Endothelial cell of umbilical vein (primary cell): ENCODE measurements around the gene KCNQ5. TPM values are rescaled to one million over a fixed set of nuclear protein-coding genes. Genes with fewer than 3 reads are reported as not detected.

Experiments
- BruUV-seq: library from RNA; stranded (reverse); fragments of 400-500 nt; replicated peaks from 2 replicates; lab custom pipeline; 2021; lab: Mats Ljungman, UMichigan
- CTCF ChIA-PET: fragments of 300-600, 350-600 bp; sonication (Branson Sonifier 250); formaldehyde crosslinking; loops from one replicate; lab custom pipeline; 2021; ENCODE audit warnings: antibody characterized with exemption, inconsistent platforms; lab: Charles Lee
- POLR2A ChIA-PET: fragments of 300-600, 350-600 bp; sonication (Branson Sonifier 250); formaldehyde crosslinking; loops from one replicate; lab custom pipeline; 2021; ENCODE audit warnings: antibody characterized with exemption, inconsistent platforms; lab: Charles Lee
- DNase-seq: peaks from one replicate; pipeline ENCODE4 v3.0.0-alpha.2; 2011; ENCODE audit warnings: low read depth, low spot score
- FAIRE-seq: peaks from 2 replicates; lab custom pipeline; 2011; peaks lifted over from hg19 to GRCh38; lab: Jason Lieb, UNC
- H2AFZ ChIP-seq: 2 replicates; pipeline ENCODE4 v1.6.0; 2012; ENCODE audit warnings: low read depth, low read length, control low read depth, inconsistent platforms
- H3K27ac ChIP-seq: 2 replicates; pipeline ENCODE4 v1.5.1; 2011; ENCODE audit warnings: low read depth, mild to moderate bottlenecking, control low read depth, low read length, moderate library complexity; ENCODE audit not compliant: insufficient read depth
- H3K27me3 ChIP-seq, 2 experiments: 2 replicates each; pipeline versions ENCODE4 v1.6.0 to v1.6.1; 2011; ENCODE audit warnings: low read length in 2 of 2, mixed read lengths in 1 of 2; ENCODE audit not compliant: control insufficient read depth in 2 of 2, insufficient read depth in 2 of 2
- H3K36me3 ChIP-seq, 2 experiments: 2 replicates in 1 of 2; 3 replicates in 1 of 2; pipeline ENCODE4 v1.5.1; 2011; ENCODE audit warnings: low read length in 2 of 2, mild to moderate bottlenecking in 1 of 2, moderate library complexity in 1 of 2; ENCODE audit not compliant: control insufficient read depth in 2 of 2, insufficient read depth in 2 of 2; ENCODE audit errors: extremely low read depth in 1 of 2
- H3K4me1 ChIP-seq: 3 replicates; pipeline ENCODE4 v1.5.1; 2011; ENCODE audit warnings: mild to moderate bottlenecking, low read length; ENCODE audit not compliant: control insufficient read depth, insufficient read depth; ENCODE audit errors: extremely low read depth
- H3K4me2 ChIP-seq: 2 replicates; pipeline ENCODE4 v1.6.1; 2011; ENCODE audit warnings: low read length, control low read depth, mixed read lengths; ENCODE audit not compliant: insufficient read depth
- H3K4me3 ChIP-seq, 3 experiments: fragments of 200-600 bp in 1 of 3; sonication (generic), shearing (Covaris generic) in 1 of 3; replicated peaks in 1 of 3; 2 replicates each; pipeline ENCODE4 v1.5.1; 2011 to 2016; ENCODE audit warnings: control low read depth in 3 of 3, low read length in 3 of 3, mild to moderate bottlenecking in 2 of 3, inconsistent platforms in 1 of 3, low read depth in 1 of 3, moderate library complexity in 1 of 3; ENCODE audit not compliant: insufficient read depth in 1 of 3
- H3K79me2 ChIP-seq: 2 replicates; pipeline ENCODE4 v1.6.0; 2012; ENCODE audit warnings: low read length, inconsistent platforms; ENCODE audit not compliant: control insufficient read depth, insufficient read depth
- H3K9ac ChIP-seq: replicated peaks from 2 replicates; pipeline ENCODE3; 2011; ENCODE audit warnings: low read length, control low read depth; ENCODE audit not compliant: insufficient read depth; ENCODE audit errors: extremely low read depth
- H3K9me1 ChIP-seq: replicated peaks from 3 replicates; pipeline ENCODE4 v1.6.0; 2011; ENCODE audit warnings: mild to moderate bottlenecking, low read length; ENCODE audit not compliant: control insufficient read depth, insufficient read depth; ENCODE audit errors: extremely low read depth
- H3K9me3 ChIP-seq: replicated peaks from 2 replicates; pipeline ENCODE4 v1.5.1; 2012; ENCODE audit warnings: low read length, inconsistent platforms; ENCODE audit not compliant: control insufficient read depth, insufficient read depth
- H4K20me1 ChIP-seq: replicated peaks from 2 replicates; pipeline ENCODE3; 2011; ENCODE audit warnings: mild to moderate bottlenecking, low read length; ENCODE audit not compliant: control insufficient read depth, insufficient read depth; ENCODE audit errors: extremely low read depth
- EZH2 ChIP-seq: IDR thresholded peaks from 2 replicates; pipeline ENCODE4 v1.6.1; 2012; ENCODE audit warnings: borderline replicate concordance, low read depth, mild to moderate bottlenecking, moderate library complexity, low read length, inconsistent platforms; ENCODE audit not compliant: severe bottlenecking
- FOS ChIP-seq: IDR thresholded peaks from 2 replicates; pipeline ENCODE4 v1.6.1; 2011; ENCODE audit warnings: mild to moderate bottlenecking, low read length, moderate library complexity, borderline replicate concordance; ENCODE audit not compliant: insufficient read depth
- GATA2 ChIP-seq: IDR thresholded peaks from 2 replicates; pipeline ENCODE4 v1.7.0; 2011; ENCODE audit warnings: low read depth, mild to moderate bottlenecking, moderate library complexity, mixed read lengths, low read length; ENCODE audit not compliant: insufficient read length, insufficient read depth
- JUN ChIP-seq: IDR thresholded peaks from 2 replicates; pipeline ENCODE4 v1.6.1; 2011; ENCODE audit warnings: borderline replicate concordance, low read depth; ENCODE audit not compliant: insufficient read length, insufficient read depth
- MYC ChIP-seq: IDR thresholded peaks from one replicate; pipeline ENCODE4 v1.6.1; 2011; ENCODE audit warnings: mild to moderate bottlenecking, low read depth, low read length
- POLR2A ChIP-seq: IDR thresholded peaks from 2 replicates; pipeline ENCODE4 v1.6.1; 2012; ENCODE audit warnings: low read depth, mild to moderate bottlenecking, control low read depth, low read length
- POLR2AphosphoS5 ChIP-seq: IDR thresholded peaks from 2 replicates; pipeline ENCODE4 v1.6.1; 2012; ENCODE audit warnings: low read depth, mild to moderate bottlenecking, control low read depth, low read length, moderate library complexity; ENCODE audit not compliant: insufficient read depth
- dilution Hi-C: fragments of 300-500 bp; cut with MboI; formaldehyde crosslinking; loops from one replicate; pipeline ENCODE4 v1.15.0; 2019; ENCODE audit warnings: low sequenced_read_pairs; ENCODE audit not compliant: extremely low pct_ligation_motif_present
- intact Hi-C: fragments of 100-400 bp; cut with micrococcal nuclease; formaldehyde crosslinking; loops from one replicate; pipeline ENCODE4 v1.10.0; 2022
- polyA plus RNA-seq, 4 experiments: library from polyadenylated mRNA; depleted of rRNA in 3 of 4; stranded (reverse) in 3 of 4; unstranded in 1 of 4; fragments of >200 nt; gene quantifications; 2 replicates each; pipeline versions ENCODE4 v1.2.1 to v1.2.3, GENCODE V29; 2011 to 2012; ENCODE audit warnings: missing spikeins in 1 of 4
- total RNA-seq: library from RNA; stranded (reverse); gene quantifications from 2 replicates; pipeline ENCODE4 v1.2.3, GENCODE V29; 2021
- TF ChIP-seq, protein P1 (sequence below): IDR thresholded peaks from 2 replicates; pipeline ENCODE4 v1.6.1; 2011; ENCODE audit not compliant: insufficient read depth, insufficient read length
- TF ChIP-seq, protein P2 (sequence below), 2 donors: IDR thresholded peaks; 1 replicate in 1 of 2; 2 replicates in 1 of 2; pipeline ENCODE4 v1.5.1; 2011; ENCODE audit warnings: low read length in 2 of 2, mild to moderate bottlenecking in 2 of 2, moderate library complexity in 2 of 2, control low read depth in 1 of 2, inconsistent platforms in 1 of 2, low read depth in 1 of 2; ENCODE audit not compliant: insufficient read depth in 1 of 2; ENCODE audit errors: extremely low read depth in 1 of 2

The KCNQ5 gene
- total and polyA plus RNA-seq, 2 donors (not counting 3 experiments of a cell fraction or from before 2014, with no cell fraction given), result 0.22 TPM; not detected in 1

DNA sequence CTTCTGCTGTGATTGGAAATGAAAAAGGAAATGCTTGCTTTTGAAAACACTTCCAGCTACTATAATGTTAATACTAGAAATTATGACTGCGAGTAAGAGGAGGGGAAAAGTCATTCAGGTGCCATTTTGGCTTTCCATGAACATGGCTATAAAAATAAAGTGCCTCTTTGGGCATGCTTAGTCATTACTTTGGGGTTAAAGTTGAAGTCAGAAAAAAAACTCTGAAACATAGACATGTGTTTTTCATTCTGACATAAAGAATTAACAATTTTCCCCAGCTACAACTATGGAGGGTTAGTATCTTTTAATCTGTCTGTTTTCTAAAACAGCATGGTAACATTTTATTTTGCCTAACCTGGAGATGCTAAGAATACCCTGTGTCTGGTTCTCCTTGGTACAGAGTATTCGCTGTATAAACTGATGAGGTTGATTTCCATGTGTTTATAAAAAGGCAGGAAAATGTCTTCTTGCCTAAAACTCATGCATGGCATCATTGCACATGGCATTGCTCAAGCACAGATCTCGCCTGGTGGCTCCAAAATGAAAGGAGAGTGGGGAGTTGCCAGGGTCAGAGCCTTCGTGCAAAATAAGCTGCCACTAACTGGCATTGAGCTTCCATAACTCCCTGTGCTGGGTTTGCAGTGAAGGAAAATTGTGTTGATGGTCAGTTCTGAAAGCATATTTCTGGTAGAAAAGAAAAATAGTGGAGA lies 188.9 kb downstream of the KCNQ5 start:
- Histone ChIP-seq H3K79me2 (no peaks in the 10 kb centered on the region), H3K27me3 (no peaks in the 10 kb centered on the region), H2AFZ (no peak overlapping the region), H4K20me1 (no peaks in the 10 kb centered on the region), H3K9me1 (no peaks in the 10 kb centered on the region), H3K4me3 (no peak overlapping the region), H3K9me3 (no peaks in the 10 kb centered on the region), H3K9ac (no peak overlapping the region), H3K4me2 (no peak overlapping the region), H3K36me3 (no peaks in the 10 kb centered on the region), H3K4me1 (no peaks in the 10 kb centered on the region), H3K27ac (no peak overlapping the region)
- ChIA-PET POLR2A (no interaction called here), CTCF (interaction anchor here (1.1 to 1.2 kb wide), 2 partner anchors 10 to 356 kb away, joined by 3 read pairs; no protein-coding TSS in a partner anchor)
- dilution Hi-C loops, result no loop called here
- intact Hi-C loops, result no loop called here
- FAIRE-seq (no peak), DNase-seq (no peak)
- no TSS peak for BruUV-seq
- TF ChIP-seq FOS (no peak), POLR2AphosphoS5 (no peak), MYC (no peak), JUN (no peak), EZH2 (no peak), POLR2A (no peak), GATA2 (no peak)
- TF ChIP-seq, protein P1, sequence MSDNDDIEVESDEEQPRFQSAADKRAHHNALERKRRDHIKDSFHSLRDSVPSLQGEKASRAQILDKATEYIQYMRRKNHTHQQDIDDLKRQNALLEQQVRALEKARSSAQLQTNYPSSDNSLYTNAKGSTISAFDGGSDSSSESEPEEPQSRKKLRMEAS, result no peak
- TF ChIP-seq, protein P2, sequence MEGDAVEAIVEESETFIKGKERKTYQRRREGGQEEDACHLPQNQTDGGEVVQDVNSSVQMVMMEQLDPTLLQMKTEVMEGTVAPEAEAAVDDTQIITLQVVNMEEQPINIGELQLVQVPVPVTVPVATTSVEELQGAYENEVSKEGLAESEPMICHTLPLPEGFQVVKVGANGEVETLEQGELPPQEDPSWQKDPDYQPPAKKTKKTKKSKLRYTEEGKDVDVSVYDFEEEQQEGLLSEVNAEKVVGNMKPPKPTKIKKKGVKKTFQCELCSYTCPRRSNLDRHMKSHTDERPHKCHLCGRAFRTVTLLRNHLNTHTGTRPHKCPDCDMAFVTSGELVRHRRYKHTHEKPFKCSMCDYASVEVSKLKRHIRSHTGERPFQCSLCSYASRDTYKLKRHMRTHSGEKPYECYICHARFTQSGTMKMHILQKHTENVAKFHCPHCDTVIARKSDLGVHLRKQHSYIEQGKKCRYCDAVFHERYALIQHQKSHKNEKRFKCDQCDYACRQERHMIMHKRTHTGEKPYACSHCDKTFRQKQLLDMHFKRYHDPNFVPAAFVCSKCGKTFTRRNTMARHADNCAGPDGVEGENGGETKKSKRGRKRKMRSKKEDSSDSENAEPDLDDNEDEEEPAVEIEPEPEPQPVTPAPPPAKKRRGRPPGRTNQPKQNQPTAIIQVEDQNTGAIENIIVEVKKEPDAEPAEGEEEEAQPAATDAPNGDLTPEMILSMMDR (IDR thresholded peaks at IDR 0.05; ENCODE audit: extremely low read depth in 1 of 2, insufficient read depth in 1 of 2, low read depth in 1 of 2, low read length in 2 of 2), result no peak
